ENCODE measurements around the gene HEATR5A. TPM values are rescaled to one million over a fixed set of nuclear protein-coding genes. Genes with fewer than 3 reads are reported as not detected.
"Not testable (repeated sequence)": the region's sequence is repeated elsewhere in the genome, so short reads cannot be mapped to it uniquely, and the experiment has no call there.

The HEATR5A gene
- total RNA-seq, 1 donor from 2014 or later, result 11.6 TPM

GRCh38 chr14:31277085-31277484 is 143.3 kb downstream of the HEATR5A start:
- Histone ChIP-seq H3K4me1 (no peaks in the 10 kb centered on the region), H3K4me3 (no peak overlapping the region), H3K27me3 (no peaks in the 10 kb centered on the region), H3K9me3 (no peaks in the 10 kb centered on the region), H3K27ac (no peak overlapping the region), H3K36me3 (no peaks in the 10 kb centered on the region)
- TF ChIP-seq, protein P1, sequence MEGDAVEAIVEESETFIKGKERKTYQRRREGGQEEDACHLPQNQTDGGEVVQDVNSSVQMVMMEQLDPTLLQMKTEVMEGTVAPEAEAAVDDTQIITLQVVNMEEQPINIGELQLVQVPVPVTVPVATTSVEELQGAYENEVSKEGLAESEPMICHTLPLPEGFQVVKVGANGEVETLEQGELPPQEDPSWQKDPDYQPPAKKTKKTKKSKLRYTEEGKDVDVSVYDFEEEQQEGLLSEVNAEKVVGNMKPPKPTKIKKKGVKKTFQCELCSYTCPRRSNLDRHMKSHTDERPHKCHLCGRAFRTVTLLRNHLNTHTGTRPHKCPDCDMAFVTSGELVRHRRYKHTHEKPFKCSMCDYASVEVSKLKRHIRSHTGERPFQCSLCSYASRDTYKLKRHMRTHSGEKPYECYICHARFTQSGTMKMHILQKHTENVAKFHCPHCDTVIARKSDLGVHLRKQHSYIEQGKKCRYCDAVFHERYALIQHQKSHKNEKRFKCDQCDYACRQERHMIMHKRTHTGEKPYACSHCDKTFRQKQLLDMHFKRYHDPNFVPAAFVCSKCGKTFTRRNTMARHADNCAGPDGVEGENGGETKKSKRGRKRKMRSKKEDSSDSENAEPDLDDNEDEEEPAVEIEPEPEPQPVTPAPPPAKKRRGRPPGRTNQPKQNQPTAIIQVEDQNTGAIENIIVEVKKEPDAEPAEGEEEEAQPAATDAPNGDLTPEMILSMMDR (IDR thresholded peaks at IDR 0.05), result no peak
- intact Hi-C loops (cut with DNase I), result no loop called here
- DNase-seq (ENCODE audit: low spot score in 2 of 2), result no peak

DNA sequence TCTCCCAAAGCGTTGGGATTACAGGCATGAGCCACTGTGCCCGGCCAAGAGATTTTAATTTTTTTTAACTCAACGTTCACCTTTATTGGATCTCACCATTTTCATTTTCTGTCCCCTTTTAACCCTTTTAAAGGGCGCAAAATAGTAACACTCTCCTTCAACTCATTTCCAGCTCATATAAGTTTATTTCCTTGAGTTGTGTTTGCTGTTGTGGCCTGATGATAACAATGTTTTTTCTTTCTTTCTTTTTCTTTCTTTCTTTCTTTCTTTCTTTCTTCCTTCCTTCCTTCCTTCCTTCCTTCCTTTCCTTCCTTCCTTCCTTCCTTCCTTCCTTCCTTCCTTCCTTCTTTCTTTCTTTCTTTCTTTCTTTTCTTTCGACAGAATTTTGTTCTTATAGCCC is 143.9 kb downstream of the HEATR5A start:
- H3K36me3 ChIP-seq; H3K9me3 ChIP-seq; H3K4me1 ChIP-seq; H3K27me3 ChIP-seq; DNase-seq (ENCODE audit: low spot score in 2 of 2); H3K4me3 ChIP-seq; intact Hi-C loops (cut with DNase I); H3K27ac ChIP-seq: not testable (repeated sequence)

GRCh38 chr14:31275731-31276130 is 144.6 kb downstream of the HEATR5A start:
- intact Hi-C loops (cut with DNase I), result no loop called here
- no peaks in the 10 kb centered on the region for H3K9me3 ChIP-seq
- DNase-seq (ENCODE audit: low spot score in 2 of 2), result no peak
- TF ChIP-seq, protein P1 (IDR thresholded peaks at IDR 0.05), result no peak
- H3K4me1 ChIP-seq, result no peaks in the 10 kb centered on the region
- no peak overlapping the region for H3K27ac ChIP-seq
- no peak overlapping the region for H3K4me3 ChIP-seq
- no peaks in the 10 kb centered on the region for H3K27me3 ChIP-seq
- H3K36me3 ChIP-seq, result no peaks in the 10 kb centered on the region

DNA sequence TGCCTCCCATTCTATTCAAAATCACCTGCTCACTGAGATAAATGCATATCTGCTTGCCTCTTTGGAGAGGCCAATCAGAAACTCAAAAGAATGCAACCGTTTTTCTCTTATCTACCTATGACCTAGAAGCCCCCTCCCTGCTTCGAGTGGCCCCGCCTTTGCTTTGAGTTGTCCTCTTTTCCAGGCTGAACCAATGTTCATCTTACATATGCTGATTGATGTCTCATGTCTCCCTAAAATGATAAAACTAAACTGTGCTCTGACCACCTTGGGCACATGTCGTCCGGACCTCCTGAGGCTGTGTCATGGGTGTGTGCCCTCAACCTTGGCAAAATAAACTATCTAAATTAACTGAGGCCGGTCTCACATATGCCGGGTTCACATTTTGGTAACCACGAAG is 148.7 kb downstream of the HEATR5A start:
- TF ChIP-seq, protein P1 (IDR thresholded peaks at IDR 0.05), result no peak
- no peak overlapping the region for H3K27ac ChIP-seq
- H3K4me1 ChIP-seq, result no peaks in the 10 kb centered on the region
- no peak overlapping the region for H3K4me3 ChIP-seq
- H3K36me3 ChIP-seq, result no peaks in the 10 kb centered on the region
- H3K9me3 ChIP-seq, result no peaks in the 10 kb centered on the region
- intact Hi-C loops (cut with DNase I), result no loop called here
- no peaks in the 10 kb centered on the region for H3K27me3 ChIP-seq
- DNase-seq (ENCODE audit: low spot score in 2 of 2), result peak in 1 of 2 donors; percentile 41

DNA sequence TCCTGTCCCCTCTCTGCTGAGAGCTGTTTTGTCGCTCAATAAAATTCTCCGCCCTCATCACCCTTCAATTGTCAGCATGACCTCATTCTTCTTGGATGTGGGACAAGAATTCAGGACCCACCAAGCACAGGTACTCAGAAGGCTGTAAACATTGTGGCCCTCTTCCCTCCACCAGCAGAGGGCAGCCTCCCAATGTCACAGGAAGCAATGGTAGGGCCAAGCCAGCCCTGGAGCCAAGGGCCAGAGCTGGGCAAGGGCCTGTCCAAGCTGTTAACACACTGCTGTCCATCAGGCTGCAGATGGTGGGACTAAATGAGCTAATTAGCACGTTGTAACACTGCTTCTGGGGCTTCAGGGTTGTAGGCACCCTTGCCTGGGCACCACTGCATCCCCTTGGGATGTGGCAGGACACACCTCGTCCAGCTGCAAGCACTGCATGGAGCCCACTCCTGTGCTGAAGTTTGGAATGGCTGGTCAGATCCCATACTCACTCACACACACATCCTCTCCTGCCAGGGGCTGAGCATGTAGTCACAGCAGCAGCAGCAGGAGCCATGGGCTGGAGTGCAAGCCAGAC is 150.1 kb downstream of the HEATR5A start:
- no peaks in the 10 kb centered on the region for H3K36me3 ChIP-seq
- peaks cover 0 to 5% of the 10 kb centered on the region in 2 donors for H3K4me1 ChIP-seq
- DNase-seq (ENCODE audit: low spot score in 2 of 2), result peak in 1 of 2 donors; percentile 55
- H3K9me3 ChIP-seq, result no peaks in the 10 kb centered on the region
- H3K4me3 ChIP-seq, result no peak overlapping the region
- no peak overlapping the region for H3K27ac ChIP-seq
- TF ChIP-seq, protein P1 (IDR thresholded peaks at IDR 0.05), result peak in 1 of 3 experiments; percentile 31
- no peaks in the 10 kb centered on the region for H3K27me3 ChIP-seq
- intact Hi-C loops (cut with DNase I), result no loop called here

- Histone ChIP-seq H3K27me3 (no peaks in the 10 kb centered on the region), H3K9me3 (no peaks in the 10 kb centered on the region), H3K4me3 (no peak overlapping the region), H3K27ac (no peak overlapping the region), H3K36me3 (no peaks in the 10 kb centered on the region), H3K4me1 (peaks cover 0 to 9% of the 10 kb centered on the region in 2 donors)
- peak in 1 of 2 donors; percentile 30 for DNase-seq (ENCODE audit: low spot score in 2 of 2)
- intact Hi-C loops (cut with DNase I), result no loop called here
- TF ChIP-seq, protein P1 (IDR thresholded peaks at IDR 0.05), result no peak
Observed at GRCh38 chr14:31269634-31270195, 150.6 kb downstream of the HEATR5A start.

All from ascending aorta (tissue), 2 donors.